SK-N-MC (cell line): ENCODE data around the gene HOXA3.

Experiments
- DNase-seq: peaks from one replicate; pipeline ENCODE4 v3.0.0-alpha.2; 2011; ENCODE audit warnings: low read depth, low spot score
- H3K27ac ChIP-seq: fragments of 200-600 bp; sonication (generic); 2 replicates; pipeline ENCODE4 v1.5.1; 2016; ENCODE audit warnings: mixed run types
- H3K36me3 ChIP-seq: fragments of 200-600 bp; sonication (generic); 2 replicates; pipeline ENCODE4 v1.6.1; 2017; ENCODE audit warnings: antibody characterized with exemption, low read length, mixed read lengths; ENCODE audit not compliant: insufficient read depth
- H3K4me3 ChIP-seq: fragments of 200-600 bp; sonication (generic); 2 replicates; pipeline ENCODE4 v1.5.1; 2016
- H3K9ac ChIP-seq: fragments of 200-600 bp; sonication (generic); 2 replicates; pipeline ENCODE4 v1.8.0; 2017; ENCODE audit warnings: mixed run types, mixed read lengths; ENCODE audit not compliant: insufficient read length
- H3K9me3 ChIP-seq: fragments of 200-600 bp; sonication (generic); 2 replicates; pipeline ENCODE4 v1.6.1; 2017; ENCODE audit warnings: low read depth, mild to moderate bottlenecking, antibody characterized with exemption, low read length, moderate library complexity, mixed read lengths
- EZH2 ChIP-seq: fragments of 200-600 bp; sonication (generic); IDR thresholded peaks from one replicate; pipeline ENCODE4 v1.6.1; 2017; ENCODE audit warnings: antibody characterized with exemption
- FOXP2 ChIP-seq: optimal IDR thresholded peaks from 2 replicates; pipeline ENCODE3; 2011; ENCODE audit warnings: mild to moderate bottlenecking, moderate library complexity; ENCODE audit not compliant: insufficient read depth; ENCODE audit errors: extremely low read length, control extremely low read depth
- POLR2AphosphoS5 ChIP-seq: IDR thresholded peaks from 2 replicates; pipeline ENCODE4 v1.6.1; 2012; ENCODE audit warnings: mild to moderate bottlenecking, low read depth, low read length, borderline replicate concordance

HOXA3 gene

GRCh38 chr7:27151931-27152815 is at the start of gene HOXA3:
Gene HOXA3, minus strand, starts transcription at chr7:27152583. Its CDS starts 41,943 bp downstream, at chr7:27110640.
- H3K36me3 ChIP-seq, result no peaks in the 10 kb centered on the region
- H3K9ac ChIP-seq, result no peak within 1 kb of the TSS
- H3K9me3 ChIP-seq, result no peaks in the 10 kb centered on the region
- no peak within 1 kb of the TSS for H3K27ac ChIP-seq
- TF ChIP-seq EZH2 (no peak), POLR2AphosphoS5 (no peak), FOXP2 (no peak)
- no peak for DNase-seq
- peak within 1 kb of the TSS; percentile 69 for H3K4me3 ChIP-seq

DNA sequence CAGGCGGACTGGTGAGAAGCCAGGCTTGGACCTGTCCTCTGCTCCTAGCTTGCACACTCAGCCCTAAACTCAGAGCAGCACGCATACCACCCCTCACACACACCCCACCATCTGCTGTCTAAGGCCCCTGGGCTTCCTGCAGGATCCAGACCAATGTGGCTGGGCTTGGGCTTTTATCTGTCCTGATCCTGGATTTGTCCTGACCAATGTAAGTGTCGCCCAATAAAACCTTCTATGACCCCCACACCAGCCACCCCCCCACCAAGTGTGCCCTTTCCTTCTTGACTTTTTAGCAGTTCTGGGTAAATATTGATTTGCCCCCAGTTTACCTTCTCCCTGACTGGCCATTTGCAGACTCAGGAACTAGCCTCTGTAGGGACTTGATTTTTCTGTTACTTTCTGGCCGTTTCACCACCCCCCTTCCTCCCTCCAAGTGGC is 49.2 kb upstream of the HOXA3 start:
- no peaks in the 10 kb centered on the region for H3K36me3 ChIP-seq
- H3K4me3 ChIP-seq, result no peak overlapping the region
- no peaks in the 10 kb centered on the region for H3K9me3 ChIP-seq
- H3K27ac ChIP-seq, result no peak overlapping the region
- no peak for DNase-seq
- no peak for TF ChIP-seq FOXP2
- no peak for TF ChIP-seq POLR2AphosphoS5
- no peak for TF ChIP-seq EZH2
- H3K9ac ChIP-seq, result no peak overlapping the region

- H3K36me3 ChIP-seq, result no peaks in the 10 kb centered on the region
- H3K9ac ChIP-seq, result no peak overlapping the region
- DNase-seq, result no peak
- peak overlapping the region; percentile 81 for H3K4me3 ChIP-seq
- no peak for TF ChIP-seq EZH2
- TF ChIP-seq POLR2AphosphoS5, result no peak
- TF ChIP-seq FOXP2, result no peak
- H3K9me3 ChIP-seq, result no peaks in the 10 kb centered on the region
- no peak overlapping the region for H3K27ac ChIP-seq
Observed at GRCh38 chr7:27200761-27201579, 48.6 kb upstream of the HOXA3 start.

GRCh38 chr7:27199849-27200760 is 47.7 kb upstream of the HOXA3 start, which contains the start of gene HOXA13:
Gene HOXA13, minus strand, starts transcription at chr7:27200091. Its CDS starts 14 bp downstream, at chr7:27200077.
- H3K4me3 ChIP-seq, result peak within 1 kb of the TSS; percentile 81
- H3K27ac ChIP-seq, result no peak within 1 kb of the TSS
- no peak within 1 kb of the TSS for H3K9ac ChIP-seq
- TF ChIP-seq EZH2, result no peak
- TF ChIP-seq FOXP2, result no peak
- TF ChIP-seq POLR2AphosphoS5, result no peak
- no peak for DNase-seq
- no peaks in the 10 kb centered on the region for H3K9me3 ChIP-seq
- no peaks in the 10 kb centered on the region for H3K36me3 ChIP-seq

DNA sequence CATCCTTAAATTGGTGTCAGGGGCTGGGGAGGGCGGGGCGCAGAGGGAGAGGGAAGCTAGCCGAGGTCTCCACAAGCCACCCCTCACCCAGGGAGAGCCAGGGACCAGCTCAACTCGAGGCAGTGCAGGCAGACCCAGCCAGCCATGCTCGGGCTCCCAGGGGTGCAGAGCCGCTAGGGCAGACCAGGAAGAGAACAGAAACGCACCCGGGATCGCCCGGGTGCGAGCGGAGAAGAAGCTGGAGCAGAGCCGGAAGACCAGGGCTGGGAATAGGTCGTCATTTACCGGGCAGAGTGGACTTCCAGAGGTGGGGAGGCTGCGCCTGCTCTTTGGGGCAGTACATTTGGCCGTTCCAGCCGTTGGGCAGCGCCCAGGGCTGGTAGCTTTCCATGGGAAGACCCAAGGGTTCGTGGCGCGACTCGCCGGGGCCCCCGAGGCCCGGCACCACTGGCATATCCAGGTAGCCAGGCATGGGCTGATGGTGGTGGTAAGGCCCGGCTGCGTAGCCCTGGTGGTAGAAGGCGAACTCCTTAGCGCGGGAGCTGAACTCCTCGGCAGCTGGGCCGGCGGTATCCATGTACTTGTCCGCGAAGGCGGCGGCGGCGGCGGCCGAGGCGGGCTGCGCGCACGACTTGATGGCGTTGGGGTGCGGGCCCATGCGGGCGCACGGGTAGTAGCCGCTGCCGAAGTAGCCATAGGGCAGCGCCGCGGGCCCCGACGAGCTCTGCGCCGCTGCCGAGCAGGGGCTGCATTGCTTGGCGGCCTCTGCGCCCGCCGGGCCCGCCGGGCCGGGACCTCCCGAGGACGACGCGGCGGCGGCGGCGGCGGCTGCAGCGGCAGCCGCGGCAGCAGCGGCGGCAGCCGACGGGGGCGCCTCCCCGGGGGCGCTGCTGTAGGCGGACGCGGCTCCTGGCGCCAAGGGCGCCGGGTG is 46.8 kb upstream of the HOXA3 start:
- peak; percentile 36 for TF ChIP-seq EZH2
- no peak for TF ChIP-seq FOXP2

GRCh38 chr7:27198138-27198841 is 45.9 kb upstream of the HOXA3 start:
- TF ChIP-seq EZH2 (no peak), FOXP2 (no peak), POLR2AphosphoS5 (no peak)
- no peak overlapping the region for H3K9ac ChIP-seq
- no peak for DNase-seq
- H3K4me3 ChIP-seq, result no peak overlapping the region; the same call in 1 of the 2 replicates
- no peaks in the 10 kb centered on the region for H3K9me3 ChIP-seq
- H3K36me3 ChIP-seq, result no peaks in the 10 kb centered on the region
- H3K27ac ChIP-seq, result no peak overlapping the region

More for the DNA sequence above, 46.8 kb upstream of the HOXA3 start:
- Histone ChIP-seq H3K4me3 (peak overlapping the region; percentile 69), H3K9ac (no peak overlapping the region), H3K9me3 (no peaks in the 10 kb centered on the region), H3K27ac (no peak overlapping the region), H3K36me3 (no peaks in the 10 kb centered on the region)
- DNase-seq, result no peak
